DND-41 (cell line): ENCODE results near the gene TRIM24.
"Not testable (repeated sequence)": the region's sequence is repeated elsewhere in the genome, so short reads cannot be mapped to it uniquely, and the experiment has no call there.

Experiments used
- ATAC-seq: fragments of 200-7000 bp; cut with Tn5 transposase; 3 replicates; pipeline ENCODE4 v1.9.1; 2021; ENCODE audit warnings: low read depth; ENCODE audit not compliant: insufficient read depth
- DNase-seq: peaks from one replicate; pipeline ENCODE4 v3.0.0-alpha.2; 2020
- H2AFZ ChIP-seq: 2 replicates; pipeline ENCODE4 v1.6.0; 2012; ENCODE audit warnings: low read depth, low read length
- H3K27ac ChIP-seq: 2 replicates; pipeline ENCODE4 v1.5.1; 2012; ENCODE audit warnings: low read length, inconsistent platforms
- H3K27me3 ChIP-seq: fragments of 200-600 bp; sonication (generic); 2 replicates; pipeline ENCODE4 v1.6.0; 2012; ENCODE audit warnings: low read length, mild to moderate bottlenecking, inconsistent platforms; ENCODE audit not compliant: insufficient read depth, poor library complexity
- H3K36me3 ChIP-seq: 2 replicates; pipeline ENCODE4 v1.5.1; 2012; ENCODE audit warnings: low read length, inconsistent platforms; ENCODE audit not compliant: insufficient read depth
- H3K4me1 ChIP-seq: 2 replicates; pipeline ENCODE4 v1.5.1; 2012; ENCODE audit warnings: mild to moderate bottlenecking, low read length; ENCODE audit not compliant: insufficient read depth
- H3K4me2 ChIP-seq: 2 replicates; pipeline ENCODE4 v1.6.0; 2012; ENCODE audit warnings: mild to moderate bottlenecking, moderate library complexity, low read length, inconsistent platforms; ENCODE audit not compliant: insufficient read depth
- H3K4me3 ChIP-seq, 2 experiments: fragments of 200-600 bp in 1 of 2; shearing (Covaris generic) in 1 of 2; 2 replicates each; pipeline ENCODE4 v1.5.1; 2012 to 2016; ENCODE audit warnings: inconsistent platforms in 2 of 2, low read length in 2 of 2, mild to moderate bottlenecking in 2 of 2, low read depth in 1 of 2, moderate library complexity in 1 of 2
- H3K79me2 ChIP-seq: 2 replicates; pipeline ENCODE4 v1.6.0; 2012; ENCODE audit warnings: low read length, inconsistent platforms; ENCODE audit not compliant: insufficient read depth
- H3K9ac ChIP-seq: 2 replicates; pipeline ENCODE4 v1.6.0; 2012; ENCODE audit warnings: low read depth, mild to moderate bottlenecking, inconsistent platforms, low read length, moderate library complexity
- H3K9me3 ChIP-seq: 2 replicates; pipeline ENCODE4 v1.5.1; 2012; ENCODE audit warnings: low read length, moderate library complexity, mild to moderate bottlenecking, inconsistent platforms; ENCODE audit not compliant: insufficient read depth, severe bottlenecking
- H4K20me1 ChIP-seq: 2 replicates; pipeline ENCODE4 v1.6.0; 2012; ENCODE audit warnings: low read length; ENCODE audit not compliant: insufficient read depth
- CTCF ChIP-seq: IDR thresholded peaks from 2 replicates; pipeline ENCODE4 v1.5.1; 2012; ENCODE audit warnings: borderline replicate concordance, low read length, moderate library complexity, mild to moderate bottlenecking; ENCODE audit not compliant: poor library complexity, severe bottlenecking; ENCODE audit errors: extremely low read depth
- EZH2 ChIP-seq: IDR thresholded peaks from 3 replicates; pipeline ENCODE4 v1.6.1; 2012; ENCODE audit warnings: borderline replicate concordance, low read depth, mild to moderate bottlenecking, moderate library complexity, low read length, inconsistent platforms; ENCODE audit not compliant: severe bottlenecking

The TRIM24 gene

GRCh38 chr7:138527746-138528223 lies 67.7 kb downstream of the TRIM24 start:
- Histone ChIP-seq H4K20me1 (no peaks in the 10 kb centered on the region), H3K36me3 (peaks cover 82% of the 10 kb centered on the region), H3K4me2 (no peak overlapping the region), H3K27ac (no peak overlapping the region), H3K4me3 (peak overlapping the region in 1 of 2 experiments; percentile 31; a peak in 2 of 4 replicates), H3K9ac (no peak overlapping the region), H3K9me3 (peaks cover 54% of the 10 kb centered on the region), H3K27me3 (no peaks in the 10 kb centered on the region), H2AFZ (no peak overlapping the region), H3K79me2 (no peaks in the 10 kb centered on the region; the same call in 1 of the 2 replicates), H3K4me1 (no peaks in the 10 kb centered on the region)
- TF ChIP-seq EZH2 (no peak), CTCF (no peak)
- DNase-seq (peak; percentile 42), ATAC-seq (no peak)

GRCh38 chr7:138536833-138537232 lies 76.8 kb downstream of the TRIM24 start:
- not testable (repeated sequence) for H3K27ac ChIP-seq, H3K9ac ChIP-seq, H3K27me3 ChIP-seq, ATAC-seq, H3K9me3 ChIP-seq, H2AFZ ChIP-seq, H3K4me1 ChIP-seq, H4K20me1 ChIP-seq, H3K79me2 ChIP-seq, H3K4me2 ChIP-seq, H3K4me3 ChIP-seq, DNase-seq
- peaks cover 59% of the 10 kb centered on the region for H3K36me3 ChIP-seq

- no peak overlapping the region for H2AFZ ChIP-seq
- no peak overlapping the region for H3K9ac ChIP-seq
- H3K36me3 ChIP-seq = peaks cover 73% of the 10 kb centered on the region
- H4K20me1 ChIP-seq = no peaks in the 10 kb centered on the region
- H3K27ac ChIP-seq = no peak overlapping the region
- H3K4me3 ChIP-seq = no peak overlapping the region
- no peak overlapping the region for H3K4me2 ChIP-seq
- ATAC-seq (no peak), DNase-seq (no peak)
- H3K4me1 ChIP-seq = no peaks in the 10 kb centered on the region
- H3K27me3 ChIP-seq = no peaks in the 10 kb centered on the region
- no peaks in the 10 kb centered on the region for H3K79me2 ChIP-seq
- H3K9me3 ChIP-seq = peaks cover 14% of the 10 kb centered on the region
- no peak for TF ChIP-seq CTCF
- no peak for TF ChIP-seq EZH2
Observed at GRCh38 chr7:138538518-138538917, 78.5 kb downstream of the TRIM24 start.

- Histone ChIP-seq H3K9me3 (peaks cover 14% of the 10 kb centered on the region), H3K4me2 (no peak overlapping the region), H2AFZ (no peak overlapping the region), H3K4me1 (no peaks in the 10 kb centered on the region), H3K27me3 (no peaks in the 10 kb centered on the region), H3K9ac (no peak overlapping the region), H3K27ac (no peak overlapping the region), H3K36me3 (peaks cover 79% of the 10 kb centered on the region), H3K79me2 (no peaks in the 10 kb centered on the region), H3K4me3 (no peak overlapping the region), H4K20me1 (no peaks in the 10 kb centered on the region)
- no peak for ATAC-seq
- no peak for TF ChIP-seq EZH2
- no peak for TF ChIP-seq CTCF
- DNase-seq = no peak
Observed at GRCh38 chr7:138538997-138539644, 79.1 kb downstream of the TRIM24 start.
